ENCODE results near the gene ATP6V0E1.

DNA sequence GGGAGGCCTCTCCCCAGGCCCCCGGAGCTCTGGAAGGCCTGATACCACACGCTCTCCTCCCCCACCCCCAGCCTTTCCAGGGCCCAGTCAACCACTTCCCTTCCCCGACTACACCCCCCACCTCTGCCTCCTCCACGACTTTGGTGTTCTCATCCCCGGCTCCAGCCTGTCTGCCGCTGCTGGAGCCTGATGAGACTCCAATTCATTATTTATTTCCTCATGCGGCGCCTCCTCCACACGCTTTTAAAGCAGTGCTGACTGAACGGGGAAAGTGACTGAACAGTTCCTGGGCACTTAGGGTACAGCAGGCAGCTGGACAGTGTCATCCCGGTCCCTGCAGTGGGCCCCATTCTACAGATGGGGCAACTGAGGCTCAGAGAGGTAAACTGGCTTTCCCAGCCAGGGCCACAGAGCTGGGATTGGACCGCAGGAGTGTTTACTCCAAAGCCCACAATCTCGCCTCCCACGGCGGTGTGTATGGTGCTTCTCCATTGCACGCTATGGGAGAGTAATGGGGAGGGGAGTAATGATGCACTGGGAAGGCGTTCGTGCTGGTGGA lies 40.2 kb upstream of the ATP6V0E1 start:
- TF ChIP-seq, protein P1, sequence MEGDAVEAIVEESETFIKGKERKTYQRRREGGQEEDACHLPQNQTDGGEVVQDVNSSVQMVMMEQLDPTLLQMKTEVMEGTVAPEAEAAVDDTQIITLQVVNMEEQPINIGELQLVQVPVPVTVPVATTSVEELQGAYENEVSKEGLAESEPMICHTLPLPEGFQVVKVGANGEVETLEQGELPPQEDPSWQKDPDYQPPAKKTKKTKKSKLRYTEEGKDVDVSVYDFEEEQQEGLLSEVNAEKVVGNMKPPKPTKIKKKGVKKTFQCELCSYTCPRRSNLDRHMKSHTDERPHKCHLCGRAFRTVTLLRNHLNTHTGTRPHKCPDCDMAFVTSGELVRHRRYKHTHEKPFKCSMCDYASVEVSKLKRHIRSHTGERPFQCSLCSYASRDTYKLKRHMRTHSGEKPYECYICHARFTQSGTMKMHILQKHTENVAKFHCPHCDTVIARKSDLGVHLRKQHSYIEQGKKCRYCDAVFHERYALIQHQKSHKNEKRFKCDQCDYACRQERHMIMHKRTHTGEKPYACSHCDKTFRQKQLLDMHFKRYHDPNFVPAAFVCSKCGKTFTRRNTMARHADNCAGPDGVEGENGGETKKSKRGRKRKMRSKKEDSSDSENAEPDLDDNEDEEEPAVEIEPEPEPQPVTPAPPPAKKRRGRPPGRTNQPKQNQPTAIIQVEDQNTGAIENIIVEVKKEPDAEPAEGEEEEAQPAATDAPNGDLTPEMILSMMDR (IDR thresholded peaks at IDR 0.05; ENCODE audit: poor library complexity, severe bottlenecking): no peak
- TF ChIP-seq TAF1 (IDR thresholded peaks at IDR 0.05; ENCODE audit: low read depth): no peak
- no peak for TF ChIP-seq EP300 (conservative IDR thresholded peaks at IDR 0.05; ENCODE audit: poor library complexity, severe bottlenecking)
- TF ChIP-seq, protein P2, sequence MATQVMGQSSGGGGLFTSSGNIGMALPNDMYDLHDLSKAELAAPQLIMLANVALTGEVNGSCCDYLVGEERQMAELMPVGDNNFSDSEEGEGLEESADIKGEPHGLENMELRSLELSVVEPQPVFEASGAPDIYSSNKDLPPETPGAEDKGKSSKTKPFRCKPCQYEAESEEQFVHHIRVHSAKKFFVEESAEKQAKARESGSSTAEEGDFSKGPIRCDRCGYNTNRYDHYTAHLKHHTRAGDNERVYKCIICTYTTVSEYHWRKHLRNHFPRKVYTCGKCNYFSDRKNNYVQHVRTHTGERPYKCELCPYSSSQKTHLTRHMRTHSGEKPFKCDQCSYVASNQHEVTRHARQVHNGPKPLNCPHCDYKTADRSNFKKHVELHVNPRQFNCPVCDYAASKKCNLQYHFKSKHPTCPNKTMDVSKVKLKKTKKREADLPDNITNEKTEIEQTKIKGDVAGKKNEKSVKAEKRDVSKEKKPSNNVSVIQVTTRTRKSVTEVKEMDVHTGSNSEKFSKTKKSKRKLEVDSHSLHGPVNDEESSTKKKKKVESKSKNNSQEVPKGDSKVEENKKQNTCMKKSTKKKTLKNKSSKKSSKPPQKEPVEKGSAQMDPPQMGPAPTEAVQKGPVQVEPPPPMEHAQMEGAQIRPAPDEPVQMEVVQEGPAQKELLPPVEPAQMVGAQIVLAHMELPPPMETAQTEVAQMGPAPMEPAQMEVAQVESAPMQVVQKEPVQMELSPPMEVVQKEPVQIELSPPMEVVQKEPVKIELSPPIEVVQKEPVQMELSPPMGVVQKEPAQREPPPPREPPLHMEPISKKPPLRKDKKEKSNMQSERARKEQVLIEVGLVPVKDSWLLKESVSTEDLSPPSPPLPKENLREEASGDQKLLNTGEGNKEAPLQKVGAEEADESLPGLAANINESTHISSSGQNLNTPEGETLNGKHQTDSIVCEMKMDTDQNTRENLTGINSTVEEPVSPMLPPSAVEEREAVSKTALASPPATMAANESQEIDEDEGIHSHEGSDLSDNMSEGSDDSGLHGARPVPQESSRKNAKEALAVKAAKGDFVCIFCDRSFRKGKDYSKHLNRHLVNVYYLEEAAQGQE (IDR thresholded peaks at IDR 0.05; ENCODE audit: borderline replicate concordance): no peak
- TF ChIP-seq EZH2 (IDR thresholded peaks at IDR 0.05; ENCODE audit: borderline replicate concordance, insufficient read depth, low read length, poor library complexity, severe bottlenecking): no peak
- no peak for TF ChIP-seq RAD21 (conservative IDR thresholded peaks at IDR 0.05)
